Liver (tissue), 9 donors: ENCODE results near the gene GMEB2. TPM values are rescaled to one million over a fixed set of nuclear protein-coding genes. Genes with fewer than 3 reads are reported as not detected.

Source experiments
- DNase-seq: peaks from one replicate; pipeline ENCODE4 v3.0.0-alpha.2; 2017; ENCODE audit warnings: low spot score
- H3K27ac ChIP-seq, 2 donors: one replicate each; pipeline ENCODE4 v1.7.0; 2013; ENCODE audit warnings: inconsistent platforms in 2 of 2, low read length in 2 of 2, control low read depth in 1 of 2, low read depth in 1 of 2, mild to moderate bottlenecking in 1 of 2
- H3K27me3 ChIP-seq, 4 donors: one replicate each; pipeline versions ENCODE4 v1.6.1 to v1.7.0; 2013; ENCODE audit warnings: low read length in 3 of 4, inconsistent platforms in 1 of 4, mild to moderate bottlenecking in 1 of 4, moderate library complexity in 1 of 4; ENCODE audit not compliant: control insufficient read depth in 4 of 4, insufficient read depth in 4 of 4
- H3K36me3 ChIP-seq, 4 donors: one replicate each; pipeline versions ENCODE4 v1.6.1 to v1.7.0; 2013; ENCODE audit warnings: low read length in 3 of 4, mild to moderate bottlenecking in 3 of 4, low read depth in 1 of 4, moderate library complexity in 1 of 4; ENCODE audit not compliant: control insufficient read depth in 4 of 4, insufficient read depth in 3 of 4
- H3K4me1 ChIP-seq, 4 donors: one replicate each; pipeline versions ENCODE4 v1.6.1 to v1.7.0; 2013; ENCODE audit warnings: low read length in 3 of 4, mild to moderate bottlenecking in 3 of 4, moderate library complexity in 1 of 4; ENCODE audit not compliant: control insufficient read depth in 4 of 4, insufficient read depth in 4 of 4
- H3K4me3 ChIP-seq, 3 donors: one replicate each; pipeline versions ENCODE4 v1.6.1 to v1.7.0; 2013; ENCODE audit warnings: low read length in 3 of 3, control low read depth in 1 of 3, low read depth in 1 of 3, mild to moderate bottlenecking in 1 of 3
- H3K9ac ChIP-seq, 2 donors: one replicate each; pipeline ENCODE4 v1.7.0; 2013; ENCODE audit warnings: low read length in 2 of 2, mild to moderate bottlenecking in 2 of 2, moderate library complexity in 2 of 2, control low read depth in 1 of 2, low read depth in 1 of 2
- H3K9me3 ChIP-seq, 4 donors: one replicate each; pipeline versions ENCODE4 v1.6.1 to v1.7.0; 2013; ENCODE audit warnings: low read length in 3 of 4; ENCODE audit not compliant: control insufficient read depth in 4 of 4
- CTCF ChIP-seq: fragments of 150-350 bp; IDR thresholded peaks from 2 replicates; pipeline ENCODE4 v1.5.1; 2017; ENCODE audit warnings: improper control_type of control experiment, low read depth, low read length; ENCODE audit not compliant: missing input control
- EGR1 ChIP-seq, 2 donors: IDR thresholded peaks; 2 replicates each; pipeline ENCODE4 v1.6.1; 2016 to 2018; ENCODE audit warnings: antibody characterized with exemption in 2 of 2, low read depth in 2 of 2
- FOXA1 ChIP-seq: IDR thresholded peaks from 2 replicates; pipeline ENCODE4 v1.6.1; 2016; ENCODE audit warnings: antibody characterized with exemption
- FOXA2 ChIP-seq: IDR thresholded peaks from 2 replicates; pipeline ENCODE4 v1.6.1; 2016; ENCODE audit warnings: antibody characterized with exemption
- HNF4A ChIP-seq, 2 donors: conservative IDR thresholded peaks; 2 replicates each; pipeline ENCODE4 v1.6.1; 2016; ENCODE audit warnings: antibody characterized with exemption in 2 of 2, mild to moderate bottlenecking in 2 of 2
- HNF4G ChIP-seq: IDR thresholded peaks from 2 replicates; pipeline ENCODE4 v1.6.1; 2016; ENCODE audit warnings: antibody characterized with exemption
- JUND ChIP-seq, 2 donors: IDR thresholded peaks; 2 replicates each; pipeline ENCODE4 v1.6.1; 2016; ENCODE audit warnings: antibody characterized with exemption in 2 of 2
- MAX ChIP-seq: IDR thresholded peaks from 2 replicates; pipeline ENCODE4 v1.6.1; 2016; ENCODE audit warnings: antibody characterized with exemption
- RAD21 ChIP-seq, 2 donors: IDR thresholded peaks; 2 replicates each; pipeline ENCODE4 v1.6.1; 2016; ENCODE audit warnings: antibody characterized with exemption in 2 of 2, mild to moderate bottlenecking in 2 of 2
- REST ChIP-seq: IDR thresholded peaks from 2 replicates; pipeline ENCODE4 v1.6.1; 2016; ENCODE audit warnings: antibody characterized with exemption, mild to moderate bottlenecking
- RXRA ChIP-seq, 2 donors: IDR thresholded peaks; 2 replicates each; pipeline ENCODE4 v1.6.1; 2017 to 2018; ENCODE audit warnings: antibody characterized with exemption in 2 of 2, mild to moderate bottlenecking in 1 of 2
- SP1 ChIP-seq: IDR thresholded peaks from 2 replicates; pipeline ENCODE4 v1.6.1; 2018; ENCODE audit warnings: antibody characterized with exemption, mild to moderate bottlenecking
- TAF1 ChIP-seq: conservative IDR thresholded peaks from 2 replicates; pipeline ENCODE4 v1.6.1; 2016; ENCODE audit warnings: antibody characterized with exemption, mild to moderate bottlenecking
- YY1 ChIP-seq: IDR thresholded peaks from 2 replicates; pipeline ENCODE4 v1.6.1; 2016; ENCODE audit warnings: antibody characterized with exemption, mild to moderate bottlenecking
- ZBTB33 ChIP-seq: IDR thresholded peaks from 2 replicates; pipeline ENCODE4 v1.6.1; 2016; ENCODE audit warnings: antibody characterized with exemption
- WGBS: extraction: QIAGEN DNeasy Blood & Tissue Kit; methylation state at CpG from one replicate; pipeline ENCODE4 v1.1.7; 2013; 5-methylcytosine and 5-hydroxymethylcytosine counted together
- polyA plus RNA-seq, 2 donors: library from polyadenylated mRNA; stranded (reverse) in 1 of 2; unstranded in 1 of 2; fragments of 200-250 nt in 1 of 2; fragments of >200 nt in 1 of 2; fragmentation: Nextera tagmentation in 1 of 2; extraction: Ambion mirVana in 1 of 2; gene quantifications; one replicate each; pipeline versions ENCODE4 v1.2.1 to v1.2.3, GENCODE V29; 2013 to 2015
- total RNA-seq, 2 donors: library from RNA; depleted of rRNA; stranded (reverse); fragments of >200 nt; gene quantifications; one replicate each; pipeline ENCODE4 v1.2.3, GENCODE V29; 2014
- donor health status: healthy.
- donor health status: healthy.
- donor health status: healthy.
- donor health status: healthy.
- donor health status: healthy.

GMEB2 gene
- total and polyA plus RNA-seq, 4 donors, result 1.3 to 8.6 (median 5.3) TPM

GRCh38 chr20:63591786-63592355 is 35.0 kb downstream of the GMEB2 start:
- Histone ChIP-seq H3K4me1 (no peaks in the 10 kb centered on the region), H3K9me3 (no peaks in the 10 kb centered on the region), H3K27ac (no peak overlapping the region), H3K36me3 (peaks cover 6 to 53% (median 15%) of the 10 kb centered on the region in 4 donors), H3K27me3 (no peaks in the 10 kb centered on the region), H3K4me3 (no peak overlapping the region), H3K9ac (no peak overlapping the region)
- TF ChIP-seq JUND (IDR thresholded peaks at IDR 0.05) (no peak), SP1 (no peak), ZBTB33 (no peak), MAX (no peak), CTCF (no peak), HNF4G (no peak), FOXA1 (no peak), YY1 (no peak), EGR1 (IDR thresholded peaks at IDR 0.05; ENCODE audit: low read depth in 2 of 2) (no peak), RAD21 (IDR thresholded peaks at IDR 0.05) (no peak), FOXA2 (no peak), RXRA (IDR thresholded peaks at IDR 0.05) (no peak), HNF4A (conservative IDR thresholded peaks at IDR 0.05) (no peak)
- no peak for DNase-seq
- WGBS, result 98% methylated on average over 28 of the region's 28 CpGs

GRCh38 chr20:63591147-63591533 is 35.8 kb downstream of the GMEB2 start:
- Histone ChIP-seq H3K27ac (no peak overlapping the region), H3K9me3 (no peaks in the 10 kb centered on the region), H3K27me3 (no peaks in the 10 kb centered on the region), H3K4me1 (no peaks in the 10 kb centered on the region), H3K36me3 (peaks cover 3 to 51% (median 15%) of the 10 kb centered on the region in 4 donors), H3K9ac (no peak overlapping the region), H3K4me3 (no peak overlapping the region)
- TF ChIP-seq RXRA (IDR thresholded peaks at IDR 0.05) (no peak), SP1 (no peak), TAF1 (no peak), REST (no peak), FOXA1 (no peak), JUND (IDR thresholded peaks at IDR 0.05) (no peak)
- no peak for DNase-seq
- 99% methylated on average over 4 of the region's 4 CpGs for WGBS
